HepG2 (cell line): ENCODE data around the gene TBC1D16. TPM values are rescaled to one million over a fixed set of nuclear protein-coding genes. Genes with fewer than 3 reads are reported as not detected.
A peak's percentile ranks its signal among the peaks of the same experiment; 100 is the strongest.

Experiments
- CBX2 ChIP-seq, 2 experiments: fragments of 200-600 bp in 1 of 2; sonication (generic); formaldehyde crosslinking in 1 of 2; IDR thresholded peaks; 2 replicates each; pipeline versions ENCODE4 v1.7.0 to v1.8.1; 2018 to 2022; ENCODE audit warnings: low read depth in 2 of 2, low read length in 1 of 2, mild to moderate bottlenecking in 1 of 2, missing genetic modification reagents in 1 of 2
- PAX8 ChIP-seq: sonication (generic); formaldehyde crosslinking; IDR thresholded peaks from 2 replicates; pipeline ENCODE4 v1.8.0; 2022; ENCODE audit warnings: mild to moderate bottlenecking, missing genetic modification reagents, borderline replicate concordance
- PHF21A ChIP-seq: sonication (generic); formaldehyde crosslinking; IDR thresholded peaks from 2 replicates; pipeline ENCODE4 v1.5.0; 2020; ENCODE audit warnings: mild to moderate bottlenecking, missing genetic modification reagents
- POLR2AphosphoS5 ChIP-seq: IDR thresholded peaks from 2 replicates; pipeline ENCODE4 v1.6.1; 2012; ENCODE audit warnings: low read depth, low read length
- RNF2 ChIP-seq: fragments of 450-650 bp; conservative IDR thresholded peaks from 2 replicates; pipeline ENCODE4 v1.6.1; 2016; ENCODE audit warnings: low read depth
- SETDB1 ChIP-seq: sonication (generic); formaldehyde crosslinking; IDR thresholded peaks from 2 replicates; pipeline ENCODE4 v1.5.1; 2020; ENCODE audit warnings: missing genetic modification reagents, mild to moderate bottlenecking, borderline replicate concordance
- SIX4 ChIP-seq: sonication (generic); formaldehyde crosslinking; IDR thresholded peaks from 2 replicates; pipeline ENCODE4 v1.4.0; 2020; ENCODE audit warnings: missing genetic modification reagents
- ZC3H4 ChIP-seq: sonication (generic); formaldehyde crosslinking; IDR thresholded peaks from 2 replicates; pipeline ENCODE4 v1.4.0; 2020; ENCODE audit warnings: missing genetic modification reagents, borderline replicate concordance
- ZNF234 ChIP-seq: sonication (generic); formaldehyde crosslinking; conservative IDR thresholded peaks from 2 replicates; pipeline ENCODE4 v1.5.1; 2020; ENCODE audit warnings: mild to moderate bottlenecking, missing genetic modification reagents
- ZNF33A ChIP-seq: sonication (generic); formaldehyde crosslinking; IDR thresholded peaks from 2 replicates; pipeline ENCODE4 v1.5.1; 2020; ENCODE audit warnings: missing genetic modification reagents, mild to moderate bottlenecking, moderate library complexity, borderline replicate concordance
- ZNF350 ChIP-seq: sonication (generic); formaldehyde crosslinking; IDR thresholded peaks from 2 replicates; pipeline ENCODE4 v1.4.0; 2020; ENCODE audit warnings: mild to moderate bottlenecking, low read depth, missing genetic modification reagents, borderline replicate concordance
- ZNF451 ChIP-seq: sonication (generic); formaldehyde crosslinking; IDR thresholded peaks from 2 replicates; pipeline ENCODE4 v1.5.0; 2020; ENCODE audit warnings: mild to moderate bottlenecking, missing genetic modification reagents
- ZNF550 ChIP-seq: sonication (generic); formaldehyde crosslinking; IDR thresholded peaks from 2 replicates; pipeline ENCODE4 v1.4.0; 2020; ENCODE audit warnings: mild to moderate bottlenecking, missing genetic modification reagents, borderline replicate concordance
- ZNF564 ChIP-seq: sonication (generic); formaldehyde crosslinking; IDR thresholded peaks from 2 replicates; pipeline ENCODE4 v1.8.1; 2023; ENCODE audit warnings: mild to moderate bottlenecking, missing genetic modification reagents
- ZNF569 ChIP-seq: sonication (generic); formaldehyde crosslinking; IDR thresholded peaks from 2 replicates; pipeline ENCODE4 v1.5.0; 2020; ENCODE audit warnings: mild to moderate bottlenecking, missing genetic modification reagents, moderate library complexity, borderline replicate concordance
- ZNF713 ChIP-seq: sonication (generic); formaldehyde crosslinking; IDR thresholded peaks from 2 replicates; pipeline ENCODE4 v1.4.0; 2020; ENCODE audit warnings: mild to moderate bottlenecking, missing genetic modification reagents
- ZNF724P ChIP-seq: sonication (generic); formaldehyde crosslinking; IDR thresholded peaks from 2 replicates; pipeline ENCODE4 v1.8.0; 2022; ENCODE audit warnings: missing genetic modification reagents, borderline replicate concordance
- ZNF766 ChIP-seq: sonication (generic); formaldehyde crosslinking; IDR thresholded peaks from 2 replicates; pipeline ENCODE4 v1.5.0; 2020; ENCODE audit warnings: missing genetic modification reagents, borderline replicate concordance
- polyA plus RNA-seq, 8 experiments: library from polyadenylated mRNA; depleted of rRNA in 3 of 8; stranded (reverse) in 7 of 8; unstranded in 1 of 8; fragments of >200 nt; fragmentation: Illumina TruSeq in 4 of 8; extraction: Trizol in 4 of 8; gene quantifications; 2 replicates each; pipeline versions ENCODE4 v1.2.1 to v1.2.3, GENCODE V29; 2011 to 2016; ENCODE audit warnings: low read depth in 4 of 8, missing spikeins in 1 of 8, mixed read lengths in 1 of 8; ENCODE audit not compliant: insufficient read depth in 1 of 8
- total RNA-seq, 5 experiments: library from RNA; depleted of rRNA; stranded (reverse); fragments of >200 nt; fragmentation: Illumina TruSeq; extraction: Trizol; gene quantifications; 2 replicates each; pipeline ENCODE4 v1.2.3, GENCODE V29; 2016; ENCODE audit warnings: low read depth in 1 of 5
- TF ChIP-seq, protein P1 (sequence below): conservative IDR thresholded peaks from 2 replicates; pipeline ENCODE4 v1.6.1; 2018; ENCODE audit warnings: missing genetic modification reagents
- TF ChIP-seq, protein P2 (sequence below): sonication (generic); formaldehyde crosslinking; IDR thresholded peaks from 2 replicates; pipeline ENCODE4 v1.8.0; 2022; ENCODE audit warnings: missing genetic modification reagents, low read depth, mild to moderate bottlenecking, borderline replicate concordance
- TF ChIP-seq, protein P3 (sequence below): fragments of 450-650 bp; IDR thresholded peaks from 2 replicates; pipeline ENCODE4 v1.6.1; 2016
- TF ChIP-seq, protein P4 (sequence below): sonication (generic); formaldehyde crosslinking; IDR thresholded peaks from 2 replicates; pipeline ENCODE4 v1.4.0; 2020; ENCODE audit warnings: missing genetic modification reagents
- TF ChIP-seq, protein P5 (sequence below): sonication (generic); formaldehyde crosslinking; IDR thresholded peaks from 2 replicates; pipeline ENCODE4 v1.5.0; 2020; ENCODE audit warnings: mild to moderate bottlenecking, missing genetic modification reagents

TBC1D16 gene
- total and polyA plus RNA-seq, 2 of the 13 experiments (the other 11 are each of a cell fraction or from before 2014, with no cell fraction given), result 14.9 to 24.9 TPM

DNA sequence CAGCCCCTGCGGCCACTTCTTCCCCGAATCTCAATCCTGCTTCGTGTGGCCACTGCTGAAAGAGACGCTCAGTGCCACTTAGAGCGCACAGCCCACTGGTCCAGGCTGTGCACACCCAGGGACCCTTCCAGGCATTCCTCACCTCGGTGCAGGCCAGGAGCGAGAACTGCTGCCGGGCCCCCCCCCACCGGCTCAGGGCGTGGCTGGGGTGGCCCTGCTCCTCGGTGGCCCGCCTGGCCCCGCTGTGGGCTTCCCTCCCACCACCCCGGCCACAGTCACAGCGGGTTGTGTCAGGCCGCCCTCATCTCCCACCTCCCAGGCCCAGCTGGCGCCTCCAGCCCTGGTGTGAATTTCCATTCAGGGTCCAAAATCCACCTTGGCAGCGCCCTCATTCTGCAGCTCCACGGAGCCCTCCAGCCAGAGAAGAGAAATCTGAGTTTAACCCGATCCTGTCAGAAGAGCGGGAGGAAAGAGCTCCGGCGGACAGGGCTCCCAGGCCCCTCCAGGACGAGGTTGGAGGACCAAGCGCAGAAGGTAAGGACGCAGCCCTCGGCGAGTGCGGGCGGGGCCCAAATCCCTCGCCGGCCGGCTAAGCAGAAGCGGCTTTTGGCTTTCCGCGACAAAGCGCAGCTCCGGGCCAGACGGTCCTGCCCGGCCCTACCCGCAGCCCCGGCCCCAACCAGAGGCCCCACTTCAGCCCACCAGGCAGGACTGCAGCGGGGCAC lies 12.0 kb downstream of the TBC1D16 start (continued):
- TF ChIP-seq, protein P1, sequence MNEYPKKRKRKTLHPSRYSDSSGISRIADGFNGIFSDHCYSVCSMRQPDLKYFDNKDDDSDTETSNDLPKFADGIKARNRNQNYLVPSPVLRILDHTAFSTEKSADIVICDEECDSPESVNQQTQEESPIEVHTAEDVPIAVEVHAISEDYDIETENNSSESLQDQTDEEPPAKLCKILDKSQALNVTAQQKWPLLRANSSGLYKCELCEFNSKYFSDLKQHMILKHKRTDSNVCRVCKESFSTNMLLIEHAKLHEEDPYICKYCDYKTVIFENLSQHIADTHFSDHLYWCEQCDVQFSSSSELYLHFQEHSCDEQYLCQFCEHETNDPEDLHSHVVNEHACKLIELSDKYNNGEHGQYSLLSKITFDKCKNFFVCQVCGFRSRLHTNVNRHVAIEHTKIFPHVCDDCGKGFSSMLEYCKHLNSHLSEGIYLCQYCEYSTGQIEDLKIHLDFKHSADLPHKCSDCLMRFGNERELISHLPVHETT (CRISPR knock-in tag), result no peak
- peak; percentile 78; the same call in 1 of the 2 replicates for TF ChIP-seq ZNF564 (CRISPR knock-in tag)
- TF ChIP-seq, protein P2, sequence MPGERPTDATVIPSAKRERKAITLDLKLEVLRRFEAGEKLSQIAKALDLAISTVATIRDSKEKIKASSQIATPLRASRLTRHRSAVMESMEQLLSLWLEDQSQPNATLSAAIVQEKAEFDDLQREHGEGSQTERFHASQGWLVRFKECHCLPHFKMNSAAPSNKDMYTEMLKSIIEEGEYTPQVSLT (CRISPR knock-in tag), result no peak
- TF ChIP-seq RNF2, result no peak
- TF ChIP-seq, protein P3, sequence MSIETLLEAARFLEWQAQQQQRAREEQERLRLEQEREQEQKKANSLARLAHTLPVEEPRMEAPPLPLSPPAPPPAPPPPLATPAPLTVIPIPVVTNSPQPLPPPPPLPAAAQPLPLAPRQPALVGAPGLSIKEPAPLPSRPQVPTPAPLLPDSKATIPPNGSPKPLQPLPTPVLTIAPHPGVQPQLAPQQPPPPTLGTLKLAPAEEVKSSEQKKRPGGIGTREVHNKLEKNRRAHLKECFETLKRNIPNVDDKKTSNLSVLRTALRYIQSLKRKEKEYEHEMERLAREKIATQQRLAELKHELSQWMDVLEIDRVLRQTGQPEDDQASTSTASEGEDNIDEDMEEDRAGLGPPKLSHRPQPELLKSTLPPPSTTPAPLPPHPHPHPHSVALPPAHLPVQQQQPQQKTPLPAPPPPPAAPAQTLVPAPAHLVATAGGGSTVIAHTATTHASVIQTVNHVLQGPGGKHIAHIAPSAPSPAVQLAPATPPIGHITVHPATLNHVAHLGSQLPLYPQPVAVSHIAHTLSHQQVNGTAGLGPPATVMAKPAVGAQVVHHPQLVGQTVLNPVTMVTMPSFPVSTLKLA, result no peak
- TF ChIP-seq ZNF451 (CRISPR knock-in tag), result no peak
- TF ChIP-seq ZC3H4 (CRISPR knock-in tag), result no peak
- TF ChIP-seq, protein P4, sequence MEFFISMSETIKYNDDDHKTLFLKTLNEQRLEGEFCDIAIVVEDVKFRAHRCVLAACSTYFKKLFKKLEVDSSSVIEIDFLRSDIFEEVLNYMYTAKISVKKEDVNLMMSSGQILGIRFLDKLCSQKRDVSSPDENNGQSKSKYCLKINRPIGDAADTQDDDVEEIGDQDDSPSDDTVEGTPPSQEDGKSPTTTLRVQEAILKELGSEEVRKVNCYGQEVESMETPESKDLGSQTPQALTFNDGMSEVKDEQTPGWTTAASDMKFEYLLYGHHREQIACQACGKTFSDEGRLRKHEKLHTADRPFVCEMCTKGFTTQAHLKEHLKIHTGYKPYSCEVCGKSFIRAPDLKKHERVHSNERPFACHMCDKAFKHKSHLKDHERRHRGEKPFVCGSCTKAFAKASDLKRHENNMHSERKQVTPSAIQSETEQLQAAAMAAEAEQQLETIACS, result no peak
- peak; percentile 93 for TF ChIP-seq ZNF350
- TF ChIP-seq, protein P5, sequence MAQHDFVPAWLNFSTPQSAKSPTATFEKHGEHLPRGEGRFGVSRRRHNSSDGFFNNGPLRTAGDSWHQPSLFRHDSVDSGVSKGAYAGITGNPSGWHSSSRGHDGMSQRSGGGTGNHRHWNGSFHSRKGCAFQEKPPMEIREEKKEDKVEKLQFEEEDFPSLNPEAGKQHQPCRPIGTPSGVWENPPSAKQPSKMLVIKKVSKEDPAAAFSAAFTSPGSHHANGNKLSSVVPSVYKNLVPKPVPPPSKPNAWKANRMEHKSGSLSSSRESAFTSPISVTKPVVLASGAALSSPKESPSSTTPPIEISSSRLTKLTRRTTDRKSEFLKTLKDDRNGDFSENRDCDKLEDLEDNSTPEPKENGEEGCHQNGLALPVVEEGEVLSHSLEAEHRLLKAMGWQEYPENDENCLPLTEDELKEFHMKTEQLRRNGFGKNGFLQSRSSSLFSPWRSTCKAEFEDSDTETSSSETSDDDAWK, result no peak
- TF ChIP-seq PAX8, result peak; percentile 7; the same call in 1 of the 2 replicates
- 0 out of 2 replicates have a peak, but pooled peaks have one; percentile 28 for TF ChIP-seq ZNF766 (CRISPR knock-in tag)
- TF ChIP-seq ZNF234 (CRISPR knock-in tag), result peak; percentile 77; the same call in 1 of the 2 replicates
- no peak for TF ChIP-seq ZNF33A
- TF ChIP-seq ZNF550 (CRISPR knock-in tag), result no peak
- TF ChIP-seq CBX2 (IDR thresholded peaks at IDR 0.05; ENCODE audit: low read depth, low read length), result no peak
- no peak for TF ChIP-seq CBX2 (CRISPR knock-in tag; IDR thresholded peaks at IDR 0.05; ENCODE audit: low read depth)
- TF ChIP-seq POLR2AphosphoS5, result peak; percentile 56; the same call in 1 of the 2 replicates
- no peak for TF ChIP-seq SETDB1
- peak; percentile 95 for TF ChIP-seq PHF21A (CRISPR knock-in tag)
- TF ChIP-seq ZNF569 (CRISPR knock-in tag), result no peak
- TF ChIP-seq SIX4, result 0 out of 2 replicates have a peak, but pooled peaks have one; percentile 11
- no peak; the same call in 1 of the 2 replicates for TF ChIP-seq ZNF713 (CRISPR knock-in tag)
- TF ChIP-seq ZNF724P (CRISPR knock-in tag), result 0 out of 2 replicates have a peak, but pooled peaks have one; percentile 48
